B cell (primary cell): ENCODE measurements around the gene CYB5R3. TPM values are rescaled to one million over a fixed set of nuclear protein-coding genes. Genes with fewer than 3 reads are reported as not detected.

Source experiments
- ATAC-seq: fragments of 200-7000 bp; cut with Tn5 transposase; one replicate; pipeline ENCODE4 v1.10.0; 2021; ENCODE audit warnings: low read depth, mild to moderate bottlenecking, moderate number of reproducible peaks, moderate library complexity
- CTCF ChIA-PET: fragments of 350-600 bp; sonication (Branson Sonifier 250); formaldehyde crosslinking; loops from one replicate; lab custom pipeline; 2021; ENCODE audit warnings: antibody characterized with exemption, inconsistent platforms; lab: Charles Lee
- POLR2A ChIA-PET: fragments of 350-600 bp; sonication (Branson Sonifier 250); formaldehyde crosslinking; loops from one replicate; lab custom pipeline; 2021; ENCODE audit warnings: antibody characterized with exemption; lab: Charles Lee
- DNase-seq: peaks from one replicate; pipeline ENCODE4 v3.0.0; 2013
- H2AFZ ChIP-seq: 2 replicates; pipeline ENCODE4 v1.6.1; 2012; ENCODE audit warnings: mild to moderate bottlenecking, low read depth, low read length; ENCODE audit not compliant: insufficient read depth, poor library complexity, severe bottlenecking
- H3K27ac ChIP-seq, 2 donors: 1 replicate in 1 of 2; 2 replicates in 1 of 2; pipeline ENCODE4 v1.5.1; 2012 to 2013; ENCODE audit warnings: low read length in 2 of 2, mild to moderate bottlenecking in 2 of 2, moderate library complexity in 1 of 2
- H3K27me3 ChIP-seq, 4 experiments: fragments of 200-600 bp in 1 of 4; sonication (generic) in 1 of 4; replicated peaks in 1 of 4; 1 replicate in 2 of 4; 2 replicates in 2 of 4; pipeline versions ENCODE4 v1.6.1 to v1.7.0; 2013 to 2016; ENCODE audit warnings: low read length in 3 of 4, mild to moderate bottlenecking in 2 of 4, mixed read lengths in 1 of 4, moderate library complexity in 1 of 4; ENCODE audit not compliant: insufficient read depth in 4 of 4, control insufficient read depth in 3 of 4; ENCODE audit errors: control extremely low read depth in 1 of 4
- H3K36me3 ChIP-seq, 2 experiments: replicated peaks in 1 of 2; 1 replicate in 1 of 2; 2 replicates in 1 of 2; pipeline versions ENCODE4 v1.6.1 to v1.7.1; 2013; ENCODE audit warnings: low read length in 1 of 2; ENCODE audit not compliant: insufficient read depth in 2 of 2, control insufficient read depth in 1 of 2; ENCODE audit errors: control extremely low read depth in 1 of 2, extremely low read depth in 1 of 2
- H3K4me1 ChIP-seq, 2 donors: fragments of 200-600 bp in 1 of 2; sonication (generic) in 1 of 2; 1 replicate in 1 of 2; 2 replicates in 1 of 2; pipeline versions ENCODE4 v1.5.1 to v1.6.1; 2013 to 2017; ENCODE audit warnings: low read length in 2 of 2; ENCODE audit not compliant: control insufficient read depth in 2 of 2, insufficient read depth in 2 of 2
- H3K4me2 ChIP-seq: replicated peaks from 2 replicates; pipeline ENCODE3; 2012; ENCODE audit warnings: mild to moderate bottlenecking, low read depth, low read length; ENCODE audit not compliant: poor library complexity, severe bottlenecking
- H3K4me3 ChIP-seq, 5 experiments: fragments of 200-600 bp in 1 of 5; sonication (generic) in 1 of 5; 1 replicate in 3 of 5; 2 replicates in 2 of 5; pipeline versions ENCODE4 v1.5.1 to v1.7.0; 2011 to 2016; ENCODE audit warnings: low read length in 4 of 5, mild to moderate bottlenecking in 4 of 5, low read depth in 2 of 5, control low read depth in 1 of 5, moderate library complexity in 1 of 5; ENCODE audit not compliant: insufficient read depth in 1 of 5; ENCODE audit errors: control extremely low read depth in 1 of 5, extremely low read depth in 1 of 5
- H3K79me2 ChIP-seq: fragments of 200-600 bp; sonication (generic); one replicate; pipeline ENCODE4 v1.6.0; 2016; ENCODE audit warnings: low read length; ENCODE audit not compliant: control insufficient read depth, insufficient read depth
- H3K9ac ChIP-seq: fragments of 200-600 bp; sonication (generic); 2 replicates; pipeline ENCODE4 v1.6.1; 2017; ENCODE audit warnings: mild to moderate bottlenecking, low read length, moderate library complexity
- H3K9me3 ChIP-seq, 3 donors: one replicate each; pipeline versions ENCODE4 v1.6.1 to v1.7.1; 2013; ENCODE audit warnings: low read length in 2 of 3; ENCODE audit not compliant: control insufficient read depth in 2 of 3, insufficient read depth in 1 of 3; ENCODE audit errors: control extremely low read depth in 1 of 3
- H4K20me1 ChIP-seq: 2 replicates; pipeline ENCODE4 v1.6.0; 2012; ENCODE audit warnings: mild to moderate bottlenecking, low read length; ENCODE audit not compliant: insufficient read depth, control insufficient read depth, poor library complexity, severe bottlenecking
- H3K27ac Mint-ChIP-seq: one replicate; pipeline ENCODE4 v1.8.0; 2021; ENCODE audit warnings: mixed read lengths
- H3K27me3 Mint-ChIP-seq: one replicate; pipeline ENCODE4 v1.8.0; 2021; ENCODE audit warnings: mixed read lengths
- H3K4me1 Mint-ChIP-seq: one replicate; pipeline ENCODE4 v1.8.0; 2021; ENCODE audit warnings: mixed read lengths
- H3K4me3 Mint-ChIP-seq: one replicate; pipeline ENCODE4 v1.8.0; 2021; ENCODE audit warnings: mixed read lengths
- H3K9me3 Mint-ChIP-seq: one replicate; pipeline ENCODE4 v1.8.0; 2022; ENCODE audit warnings: mixed read lengths; ENCODE audit not compliant: insufficient read depth
- EZH2 ChIP-seq: IDR thresholded peaks from 2 replicates; pipeline ENCODE4 v1.6.1; 2012; ENCODE audit warnings: borderline replicate concordance, low read depth, mild to moderate bottlenecking, moderate library complexity, low read length; ENCODE audit not compliant: insufficient read depth, poor library complexity, severe bottlenecking
- WGBS: methylation state at CpG from one replicate; pipeline ENCODE4 v1.1.5; 2013; ENCODE audit warnings: missing lambda C conversion rate; ENCODE audit not compliant: insufficient coverage; 5-methylcytosine and 5-hydroxymethylcytosine counted together
- intact Hi-C: fragments of 100-400 bp; cut with micrococcal nuclease; formaldehyde crosslinking; loops from one replicate; pipeline ENCODE4 v1.10.0; 2022
- polyA plus RNA-seq: library from polyadenylated mRNA; depleted of rRNA; stranded (reverse); fragments of >200 nt; gene quantifications from 2 replicates; pipeline ENCODE4 v1.2.3, GENCODE V29; 2012
- total RNA-seq, 2 donors: library from RNA; stranded (reverse); fragments of 120-200 nt in 1 of 2; gene quantifications; 1 replicate in 1 of 2; 2 replicates in 1 of 2; pipeline versions ENCODE4 v1.2.3 to v1.2.4, GENCODE V29; 2013 to 2022
- TF ChIP-seq, protein P1 (sequence below): fragments of 200-600 bp; IDR thresholded peaks from one replicate; pipeline ENCODE4 v1.8.0; 2022; ENCODE audit warnings: antibody characterized with exemption, mild to moderate bottlenecking

The CYB5R3 gene
- total and polyA plus RNA-seq, 2 donors (not counting 1 experiment from before 2014, with no cell fraction given): 60.8 to 79.2 TPM

- TF ChIP-seq EZH2: no peak
- TF ChIP-seq, protein P1, sequence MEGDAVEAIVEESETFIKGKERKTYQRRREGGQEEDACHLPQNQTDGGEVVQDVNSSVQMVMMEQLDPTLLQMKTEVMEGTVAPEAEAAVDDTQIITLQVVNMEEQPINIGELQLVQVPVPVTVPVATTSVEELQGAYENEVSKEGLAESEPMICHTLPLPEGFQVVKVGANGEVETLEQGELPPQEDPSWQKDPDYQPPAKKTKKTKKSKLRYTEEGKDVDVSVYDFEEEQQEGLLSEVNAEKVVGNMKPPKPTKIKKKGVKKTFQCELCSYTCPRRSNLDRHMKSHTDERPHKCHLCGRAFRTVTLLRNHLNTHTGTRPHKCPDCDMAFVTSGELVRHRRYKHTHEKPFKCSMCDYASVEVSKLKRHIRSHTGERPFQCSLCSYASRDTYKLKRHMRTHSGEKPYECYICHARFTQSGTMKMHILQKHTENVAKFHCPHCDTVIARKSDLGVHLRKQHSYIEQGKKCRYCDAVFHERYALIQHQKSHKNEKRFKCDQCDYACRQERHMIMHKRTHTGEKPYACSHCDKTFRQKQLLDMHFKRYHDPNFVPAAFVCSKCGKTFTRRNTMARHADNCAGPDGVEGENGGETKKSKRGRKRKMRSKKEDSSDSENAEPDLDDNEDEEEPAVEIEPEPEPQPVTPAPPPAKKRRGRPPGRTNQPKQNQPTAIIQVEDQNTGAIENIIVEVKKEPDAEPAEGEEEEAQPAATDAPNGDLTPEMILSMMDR: no peak
- ChIA-PET POLR2A (interaction anchor here (0.6 to 2.8 kb wide), 11 partner anchors 9 to 575 kb away, joined by 3 to 16 read pairs (median 4); partner anchors contain the start of genes POLDIP3, TSPO and TTLL12), CTCF (interaction anchor here (0.7 to 2.3 kb wide), 12 partner anchors 8 to 212 kb away, joined by 3 to 23 read pairs (median 3); partner anchors contain the start of gene POLDIP3)
- peak overlapping the region in 1 of 5 experiments; percentile 23 for H3K4me3 ChIP-seq
- H3K9ac ChIP-seq: no peak overlapping the region
- 0% methylated on average over 6 of the region's 9 CpGs for WGBS
- peak overlapping the region; percentile 66 for H3K4me2 ChIP-seq
- peaks cover 36% of the 10 kb centered on the region for H3K4me1 Mint-ChIP-seq
- peaks cover 11% of the 10 kb centered on the region for H3K79me2 ChIP-seq
- H3K27ac Mint-ChIP-seq: peak overlapping the region; percentile 94
- peak; percentile 95 for ATAC-seq
- no peaks in the 10 kb centered on the region for H3K27me3 ChIP-seq
- H3K27me3 Mint-ChIP-seq: no peaks in the 10 kb centered on the region
- H3K36me3 ChIP-seq: no peaks in the 10 kb centered on the region
- no peak overlapping the region for H2AFZ ChIP-seq
- peak overlapping the region; percentile 61 to 91 for H3K27ac ChIP-seq
- intact Hi-C loops: loop anchor here (5.0 kb wide), 1 partner anchor 202 kb away; the partner anchor contains the start of gene ARFGAP3
- peaks cover 35 to 48% of the 10 kb centered on the region in 2 donors for H3K4me1 ChIP-seq
- H3K9me3 ChIP-seq: no peaks in the 10 kb centered on the region
- H4K20me1 ChIP-seq: no peaks in the 10 kb centered on the region
- no peaks in the 10 kb centered on the region for H3K9me3 Mint-ChIP-seq
- peak; percentile 92 for DNase-seq
- peak overlapping the region; percentile 80 for H3K4me3 Mint-ChIP-seq
Measured at GRCh38 chr22:42655693-42656092, 6.5 kb upstream of the CYB5R3 start.

GRCh38 chr22:42654436-42655073 lies 5.4 kb upstream of the CYB5R3 start:
- H3K4me3 ChIP-seq: no peak overlapping the region
- H2AFZ ChIP-seq: no peak overlapping the region
- no peaks in the 10 kb centered on the region for H3K27me3 ChIP-seq
- peaks cover 35 to 54% of the 10 kb centered on the region in 2 donors for H3K4me1 ChIP-seq
- H3K9ac ChIP-seq: no peak overlapping the region
- DNase-seq: no peak
- ChIA-PET CTCF (interaction anchor here (0.8 to 2.3 kb wide), 7 partner anchors 8 to 213 kb away, joined by 3 to 23 read pairs (median 3); no protein-coding TSS in a partner anchor), POLR2A (interaction anchor here (0.5 to 2.8 kb wide), 2 partner anchors 12 to 39 kb away, joined by 4 to 16 read pairs; partner anchors contain the start of gene POLDIP3)
- no peak for ATAC-seq
- Mint-ChIP-seq H3K27ac (peak overlapping the region; percentile 46), H3K4me3 (no peak overlapping the region), H3K27me3 (no peaks in the 10 kb centered on the region), H3K4me1 (peaks cover 38% of the 10 kb centered on the region), H3K9me3 (no peaks in the 10 kb centered on the region)
- peaks cover 20% of the 10 kb centered on the region for H3K79me2 ChIP-seq
- H3K36me3 ChIP-seq: no peaks in the 10 kb centered on the region
- H3K9me3 ChIP-seq: no peaks in the 10 kb centered on the region
- peak overlapping the region; percentile 1 for H3K4me2 ChIP-seq
- H3K27ac ChIP-seq: no peak overlapping the region
- TF ChIP-seq, protein P1: no peak
- TF ChIP-seq EZH2: no peak
- 100% methylated on average over 4 of the region's 7 CpGs for WGBS
- intact Hi-C loops: loop anchor here (5.0 kb wide), 1 partner anchor 203 kb away; the partner anchor contains the start of gene ARFGAP3
- H4K20me1 ChIP-seq: no peaks in the 10 kb centered on the region
